GM12872 (cell line): Measurements from ENCODE around the gene POM121L2.

Experiments used
- TF ChIP-seq, protein P1 (sequence below): IDR thresholded peaks from 3 replicates; pipeline ENCODE4 v1.5.1; 2011; ENCODE audit warnings: low read depth, mild to moderate bottlenecking, low read length, moderate library complexity; ENCODE audit not compliant: insufficient read depth

The POM121L2 gene

DNA sequence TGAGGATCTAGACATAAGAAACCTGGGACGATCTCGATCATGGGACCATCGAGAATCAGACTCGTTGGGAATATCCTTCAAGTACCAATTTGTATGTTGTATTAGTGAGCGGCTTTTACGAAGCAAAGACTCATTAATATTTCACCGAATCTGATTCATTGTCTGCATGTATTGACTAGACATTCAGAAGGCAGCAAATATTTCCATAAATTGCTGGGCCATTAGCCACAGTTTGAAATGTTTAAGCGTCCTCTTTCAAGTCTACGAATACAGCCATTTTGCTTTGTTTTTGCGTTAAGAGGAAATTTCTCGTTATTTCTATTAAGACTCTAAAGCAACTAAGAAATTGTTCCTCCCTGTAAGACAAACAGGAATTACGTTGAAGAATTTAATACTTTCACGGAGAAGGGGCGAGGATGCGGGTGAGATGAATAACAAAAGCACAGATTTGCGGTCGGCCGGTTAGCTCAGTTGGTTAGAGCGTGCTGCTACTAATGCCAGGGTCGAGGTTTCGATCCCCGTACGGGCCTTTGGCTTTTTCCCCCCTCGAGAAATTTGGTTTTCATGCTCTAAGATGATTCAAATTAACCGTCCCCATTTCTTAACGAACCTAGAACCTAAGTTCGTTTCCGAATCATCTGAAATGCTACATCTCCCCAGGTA lies 18.5 kb downstream of the POM121L2 start:
- TF ChIP-seq, protein P1, sequence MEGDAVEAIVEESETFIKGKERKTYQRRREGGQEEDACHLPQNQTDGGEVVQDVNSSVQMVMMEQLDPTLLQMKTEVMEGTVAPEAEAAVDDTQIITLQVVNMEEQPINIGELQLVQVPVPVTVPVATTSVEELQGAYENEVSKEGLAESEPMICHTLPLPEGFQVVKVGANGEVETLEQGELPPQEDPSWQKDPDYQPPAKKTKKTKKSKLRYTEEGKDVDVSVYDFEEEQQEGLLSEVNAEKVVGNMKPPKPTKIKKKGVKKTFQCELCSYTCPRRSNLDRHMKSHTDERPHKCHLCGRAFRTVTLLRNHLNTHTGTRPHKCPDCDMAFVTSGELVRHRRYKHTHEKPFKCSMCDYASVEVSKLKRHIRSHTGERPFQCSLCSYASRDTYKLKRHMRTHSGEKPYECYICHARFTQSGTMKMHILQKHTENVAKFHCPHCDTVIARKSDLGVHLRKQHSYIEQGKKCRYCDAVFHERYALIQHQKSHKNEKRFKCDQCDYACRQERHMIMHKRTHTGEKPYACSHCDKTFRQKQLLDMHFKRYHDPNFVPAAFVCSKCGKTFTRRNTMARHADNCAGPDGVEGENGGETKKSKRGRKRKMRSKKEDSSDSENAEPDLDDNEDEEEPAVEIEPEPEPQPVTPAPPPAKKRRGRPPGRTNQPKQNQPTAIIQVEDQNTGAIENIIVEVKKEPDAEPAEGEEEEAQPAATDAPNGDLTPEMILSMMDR = no peak

DNA sequence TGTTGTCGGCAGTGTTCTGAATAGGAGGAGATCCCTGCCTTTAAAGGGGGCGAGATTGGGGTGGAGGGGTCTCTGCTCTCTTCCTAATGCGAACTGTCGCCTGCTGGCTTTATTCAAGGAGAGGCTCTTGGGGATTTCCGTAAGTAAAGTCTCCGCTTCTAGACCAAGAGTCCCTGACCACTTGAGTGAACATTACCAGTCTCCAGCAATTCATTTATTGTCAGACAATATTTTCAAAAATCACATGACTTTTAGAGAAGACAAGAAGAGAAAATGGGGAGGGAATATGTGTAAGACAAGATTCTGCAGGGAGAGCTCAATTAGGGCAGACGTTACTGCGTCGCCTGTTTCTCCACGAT lies 21.2 kb downstream of the POM121L2 start:
- TF ChIP-seq, protein P1 = no peak

DNA sequence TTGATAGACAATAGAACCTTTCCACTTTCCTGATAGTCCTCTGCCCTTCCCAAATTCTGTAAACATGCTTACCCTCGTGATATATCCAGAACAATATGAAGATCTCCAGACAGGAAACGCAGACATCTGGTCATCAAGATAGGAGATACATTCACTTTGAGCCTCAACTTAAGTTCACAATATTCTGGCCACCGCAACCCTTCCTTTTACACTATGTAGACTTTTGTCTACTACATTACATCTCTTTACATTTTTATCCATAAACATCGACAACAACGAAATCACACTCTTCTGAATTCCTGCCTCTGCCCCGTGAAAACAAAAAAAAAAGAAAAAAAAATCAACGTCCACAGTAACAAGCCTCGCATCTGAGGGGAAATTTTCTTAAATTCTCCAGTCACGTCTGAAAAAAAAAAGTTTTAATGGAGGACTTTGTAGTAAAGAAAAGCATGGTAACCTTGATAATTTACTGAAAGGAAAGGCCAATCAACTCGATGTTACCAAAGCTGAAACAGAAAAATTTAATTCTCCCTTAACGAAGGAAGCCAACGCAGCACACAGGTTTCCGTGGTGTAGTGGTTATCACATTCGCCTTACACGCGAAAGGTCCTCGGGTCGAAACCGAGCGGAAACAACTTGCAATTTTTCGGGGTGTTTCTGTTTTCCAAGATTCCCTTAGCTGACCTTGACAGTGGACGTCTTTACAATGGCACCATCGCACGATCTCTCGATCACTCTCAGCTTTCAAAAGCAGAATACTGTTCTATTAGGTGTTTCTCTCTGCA lies 21.8 kb downstream of the POM121L2 start:
- TF ChIP-seq, protein P1 = no peak

DNA sequence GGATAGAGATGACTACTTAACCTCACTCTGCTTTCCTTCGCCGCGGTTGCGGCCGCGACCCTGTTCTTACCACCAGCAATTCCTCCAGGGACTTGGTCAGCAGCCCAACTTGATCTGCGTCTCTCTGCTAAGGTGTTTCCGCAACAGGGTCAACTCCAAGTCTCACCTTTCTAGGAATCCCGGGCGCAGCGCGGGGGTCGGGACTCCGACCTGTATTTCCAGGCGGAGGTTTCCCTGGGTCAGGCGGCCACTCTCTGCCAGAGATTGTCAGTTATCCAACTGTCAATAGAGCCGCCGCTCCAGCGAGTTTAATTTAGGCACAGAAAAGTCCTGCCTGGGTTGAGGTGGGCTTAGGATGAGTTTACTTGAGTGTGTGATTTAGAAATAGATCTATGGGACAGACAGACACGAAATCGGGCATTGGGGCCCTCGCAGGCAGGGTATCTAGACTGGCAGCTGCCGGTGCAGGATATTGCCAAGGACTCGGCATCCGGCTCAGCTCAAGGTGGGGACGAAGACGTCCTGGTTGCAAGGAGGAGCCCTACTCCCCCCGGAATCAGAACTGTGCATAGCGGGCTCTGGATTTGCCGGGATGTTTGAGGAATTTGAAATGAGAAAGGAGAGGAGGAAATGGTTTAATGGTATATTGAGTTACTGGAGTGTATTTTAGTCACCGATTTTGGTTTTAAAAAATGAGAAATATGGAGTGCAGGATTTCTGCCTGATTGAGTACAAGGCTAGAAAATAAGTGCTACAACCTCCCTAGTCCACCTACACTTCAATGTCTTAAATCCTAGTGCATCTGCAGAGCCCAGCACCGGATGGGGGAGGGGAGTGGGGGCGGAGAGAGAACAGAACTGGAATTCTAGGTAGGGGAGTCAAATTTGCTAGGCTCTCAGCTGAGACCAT lies 23.7 kb downstream of the POM121L2 start:
- TF ChIP-seq, protein P1 = no peak

DNA sequence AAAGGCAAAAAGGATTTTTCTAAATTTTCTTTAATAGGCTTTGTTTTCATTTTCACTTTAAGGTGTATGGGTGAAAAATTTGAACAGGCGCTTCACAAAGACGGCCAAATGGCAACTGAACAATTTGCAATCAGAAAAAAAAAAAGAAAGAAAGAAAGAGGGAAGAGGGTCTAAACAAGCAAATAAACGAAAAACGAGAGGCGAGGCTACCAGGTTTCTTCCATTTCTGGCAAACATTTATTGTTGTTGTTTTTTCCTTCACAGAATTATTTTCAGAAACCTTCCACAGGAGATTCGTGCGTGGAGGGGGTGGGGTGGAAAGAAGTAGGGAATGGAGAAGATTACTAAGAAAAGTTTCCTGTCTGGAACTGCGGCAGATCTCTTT lies 24.3 kb downstream of the POM121L2 start:
- TF ChIP-seq, protein P1 = no peak

DNA sequence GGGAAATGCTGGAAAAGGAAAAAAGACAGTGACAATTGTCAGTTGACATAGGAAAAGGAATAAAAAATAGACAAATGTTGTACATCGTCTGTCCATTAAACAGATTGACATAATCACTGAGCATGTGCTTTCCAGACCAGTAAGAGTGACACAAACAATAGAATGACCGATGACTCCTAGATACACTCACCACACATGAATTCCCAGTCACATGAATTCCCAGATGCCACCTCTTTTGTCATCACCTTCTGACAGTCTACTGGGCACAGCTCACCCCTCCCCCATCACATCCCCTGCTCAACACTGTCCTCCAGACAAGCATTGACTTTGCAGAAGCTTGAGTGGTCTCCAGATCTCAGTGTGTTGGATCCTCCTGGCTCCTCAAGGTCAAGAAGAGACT lies 25.9 kb downstream of the POM121L2 start:
- TF ChIP-seq, protein P1 = no peak

DNA sequence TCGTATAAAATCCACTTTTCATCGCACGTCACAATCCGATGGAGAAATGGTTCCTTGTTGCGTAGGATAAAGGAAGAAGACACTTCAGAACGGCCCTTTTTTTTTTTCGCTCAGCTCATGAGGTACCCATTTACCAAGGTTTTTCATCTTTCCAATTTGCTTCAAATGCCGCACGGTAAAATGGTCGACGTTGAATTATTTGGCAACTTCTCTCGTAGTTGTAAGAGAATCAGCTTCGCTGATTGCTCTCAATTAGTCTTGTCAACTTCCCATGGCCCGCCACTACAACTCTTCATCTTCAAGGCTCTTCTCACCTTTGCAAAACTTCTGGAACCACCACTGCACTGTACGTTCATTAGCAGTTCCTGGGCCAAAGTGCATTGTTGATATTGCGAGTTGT lies 28.8 kb downstream of the POM121L2 start:
- TF ChIP-seq, protein P1 = no peak
